A549 (cell line): ENCODE measurements around the gene MCM7. TPM values are rescaled to one million over a fixed set of nuclear protein-coding genes. Genes with fewer than 3 reads are reported as not detected.
A peak's percentile ranks its signal among the peaks of the same experiment; 100 is the strongest.

Experiments
- ATAC-seq, 2 experiments: fragments of 200-7000 bp in 1 of 2; fragments of >200 bp in 1 of 2; cut with Nextera tagmentation in 1 of 2; cut with Tn5 transposase in 1 of 2; 3 replicates each; pipeline versions ENCODE4 v1.8.0 to v1.9.1; 2018 to 2020; ENCODE audit warnings: mild to moderate bottlenecking in 1 of 2, moderate library complexity in 1 of 2
- CTCF ChIA-PET: fragments of 300-600 bp; sonication (Branson Sonifier 250); formaldehyde crosslinking; extraction: SDS; loops from one replicate; lab custom pipeline; 2021; ENCODE audit warnings: antibody characterized with exemption, inconsistent platforms; lab: Yijun Ruan, JAX
- POLR2A ChIA-PET: fragments of 350-600 bp; formaldehyde crosslinking; extraction: SDS; loops from one replicate; lab custom pipeline; 2021; ENCODE audit warnings: antibody characterized with exemption, inconsistent platforms; lab: Yijun Ruan, JAX
- DNase-seq, 2 experiments: peaks; one replicate each; pipeline versions ENCODE4 v3.0.0 to v3.0.0-alpha.2; 2011 to 2016; ENCODE audit warnings: low read depth in 1 of 2, low spot score in 1 of 2
- FAIRE-seq: peaks from 2 replicates; lab custom pipeline; 2011; peaks lifted over from hg19 to GRCh38; lab: Jason Lieb, UNC
- H3K27ac ChIP-seq, 2 experiments: fragments of >200 bp; sonication (Bioruptor Twin); formaldehyde crosslinking; 3 replicates each; pipeline ENCODE4 v1.5.1; 2016 to 2017
- H3K4me1 ChIP-seq: fragments of >200 bp; sonication (Bioruptor Twin); formaldehyde crosslinking; 3 replicates; pipeline ENCODE4 v1.6.1; 2016
- H3K4me2 ChIP-seq: fragments of >200 bp; sonication (Bioruptor Twin); formaldehyde crosslinking; 3 replicates; pipeline ENCODE4 v1.6.1; 2016
- H3K4me3 ChIP-seq: fragments of >200 bp; sonication (Bioruptor Twin); formaldehyde crosslinking; 3 replicates; pipeline ENCODE4 v1.5.1; 2016
- H3K9me3 ChIP-seq: fragments of >200 bp; sonication (Bioruptor Twin); formaldehyde crosslinking; 3 replicates; pipeline ENCODE4 v1.6.1; 2016
- CBX2 ChIP-seq: fragments of 200-600 bp; sonication (generic); IDR thresholded peaks from 2 replicates; pipeline ENCODE4 v1.6.1; 2016; ENCODE audit warnings: low read depth, mild to moderate bottlenecking, borderline replicate concordance
- CBX8 ChIP-seq: fragments of 200-600 bp; sonication (generic); IDR thresholded peaks from 2 replicates; pipeline ENCODE4 v1.6.1; 2016
- CEBPB ChIP-seq, 2 experiments: fragments of >200 bp in 1 of 2; sonication (Bioruptor Twin) in 1 of 2; formaldehyde crosslinking in 1 of 2; IDR thresholded peaks; 2 replicates each; pipeline ENCODE4 v1.6.1; 2012 to 2016
- CHD2 ChIP-seq: fragments of 150-350 bp; IDR thresholded peaks from 2 replicates; pipeline ENCODE4 v1.6.1; 2014; ENCODE audit warnings: low read length; ENCODE audit not compliant: partially characterized antibody
- EHMT2 ChIP-seq: fragments of 200-600 bp; sonication (generic); IDR thresholded peaks from 2 replicates; pipeline ENCODE4 v1.6.1; 2016; ENCODE audit warnings: antibody characterized with exemption, low read depth, mild to moderate bottlenecking, moderate library complexity
- EP300 ChIP-seq, 2 experiments: fragments of >200 bp; sonication (Bioruptor Twin); formaldehyde crosslinking; IDR thresholded peaks; 2 replicates in 1 of 2; 3 replicates in 1 of 2; pipeline ENCODE4 v1.6.1; 2016 to 2017
- ESRRA ChIP-seq: fragments of 150-350 bp; IDR thresholded peaks from 2 replicates; pipeline ENCODE4 v1.6.1; 2014; ENCODE audit warnings: mild to moderate bottlenecking, low read length, borderline replicate concordance
- FOSL2 ChIP-seq, 2 experiments: fragments of 450-650 bp in 1 of 2; fragments of >200 bp in 1 of 2; sonication (Bioruptor Twin) in 1 of 2; formaldehyde crosslinking; IDR thresholded peaks; 2 replicates each; pipeline versions ENCODE4 v1.5.0 to v1.6.1; 2016 to 2020; ENCODE audit warnings: mild to moderate bottlenecking in 1 of 2, moderate library complexity in 1 of 2
- HDAC2 ChIP-seq: fragments of 200-600 bp; sonication (generic); IDR thresholded peaks from 2 replicates; pipeline ENCODE4 v1.6.1; 2016
- HMGXB4 ChIP-seq: fragments of 250-450 bp; sonication (Bioruptor Pico); IDR thresholded peaks from 2 replicates; pipeline ENCODE4 v1.5.0; 2021; ENCODE audit warnings: mild to moderate bottlenecking, moderate library complexity, borderline replicate concordance
- HOXB5 ChIP-seq: fragments of 250-450 bp; sonication (Bioruptor Pico); IDR thresholded peaks from 2 replicates; pipeline ENCODE4 v1.5.0; 2020; ENCODE audit warnings: mild to moderate bottlenecking, moderate library complexity
- JUNB ChIP-seq: fragments of >200 bp; sonication (Bioruptor Twin); formaldehyde crosslinking; IDR thresholded peaks from 2 replicates; pipeline ENCODE4 v1.6.1; 2016
- NPAS2 ChIP-seq: fragments of 250-450 bp; sonication (Bioruptor Pico); IDR thresholded peaks from 2 replicates; pipeline ENCODE4 v1.8.0; 2022; ENCODE audit warnings: mild to moderate bottlenecking, moderate library complexity, borderline replicate concordance
- PBX3 ChIP-seq: IDR thresholded peaks from 2 replicates; pipeline ENCODE4 v1.6.1; 2012
- POLR2AphosphoS2 ChIP-seq: conservative IDR thresholded peaks from 2 replicates; pipeline ENCODE4 v1.6.1; 2012; ENCODE audit warnings: low read length, improper control_type of control experiment, inconsistent platforms
- RFX5 ChIP-seq: fragments of 450-650 bp; IDR thresholded peaks from 2 replicates; pipeline ENCODE4 v1.7.1; 2014; ENCODE audit warnings: antibody characterized with exemption, mild to moderate bottlenecking, moderate library complexity
- ZC3H11A ChIP-seq: fragments of 450-650 bp; IDR thresholded peaks from 2 replicates; pipeline ENCODE4 v1.6.1; 2014; ENCODE audit warnings: antibody characterized with exemption, mild to moderate bottlenecking
- WGBS: methylation state at CpG from one replicate; pipeline ENCODE4 v1.1.6; 2017; ENCODE audit errors: missing lambda C conversion rate; 5-methylcytosine and 5-hydroxymethylcytosine counted together
- polyA plus RNA-seq, 4 experiments: library from polyadenylated mRNA; depleted of rRNA in 3 of 4; stranded (reverse); fragments of >200 nt; fragmentation: RNase III in 1 of 4; extraction: RNeasy Plus Mini Kit Qiagen cat#74134 plus additional on column Dnase treatment in 1 of 4; gene quantifications; 2 replicates in 3 of 4; 3 replicates in 1 of 4; pipeline ENCODE4 v1.2.3, GENCODE V29; 2011 to 2017

The MCM7 gene
- polyA plus RNA-seq, 2 of the 4 experiments (the other 2 are of a cell fraction) = 145 to 287 TPM

GRCh38 chr7:100100420-100101015 lies 679 bp downstream of the MCM7 start (continued):
- no peak for TF ChIP-seq NPAS2 (CRISPR knock-in tag)

GRCh38 chr7:100099452-100099851 lies 1.7 kb downstream of the MCM7 start:
- Histone ChIP-seq H3K4me3 (peak overlapping the region; percentile 98), H3K9me3 (no peaks in the 10 kb centered on the region), H3K27ac (peak overlapping the region; percentile 94 to 100; a peak in 5 of 6 replicates), H3K4me2 (peak overlapping the region; percentile 85), H3K4me1 (peaks cover 18% of the 10 kb centered on the region)
- WGBS = 86% methylated on average over 12 of the region's 12 CpGs
- no peak for ATAC-seq
- no peak for FAIRE-seq
- CTCF ChIA-PET = interaction anchor here (0.6 to 3.9 kb wide), 3 partner anchors 24 to 47 kb away, joined by 3 to 33 read pairs (median 4); no protein-coding TSS in a partner anchor
- POLR2A ChIA-PET = no interaction called here
- DNase-seq = no peak
- TF ChIP-seq HOXB5 (CRISPR knock-in tag) = no peak
- no peak for TF ChIP-seq NPAS2 (CRISPR knock-in tag)
- no peak for TF ChIP-seq HMGXB4 (CRISPR knock-in tag)
- TF ChIP-seq EHMT2 = no peak
- no peak for TF ChIP-seq POLR2AphosphoS2
- TF ChIP-seq CEBPB (IDR thresholded peaks at IDR 0.05) = no peak
- TF ChIP-seq ESRRA = no peak
- no peak for TF ChIP-seq EP300 (IDR thresholded peaks at IDR 0.05)
- TF ChIP-seq ZC3H11A = no peak
- TF ChIP-seq FOSL2 (IDR thresholded peaks at IDR 0.05) = no peak
- TF ChIP-seq FOSL2 (CRISPR knock-in tag; IDR thresholded peaks at IDR 0.05) = no peak
- no peak for TF ChIP-seq CBX8
- TF ChIP-seq HDAC2 = no peak

- no peak for DNase-seq
- POLR2A ChIA-PET = no interaction called here
- no peak for FAIRE-seq
- H3K4me3 ChIP-seq = no peak overlapping the region
- CTCF ChIA-PET = interaction anchor here (3.9 kb wide), 1 partner anchor 32 kb away, joined by 33 read pairs; no protein-coding TSS in a partner anchor
- H3K4me1 ChIP-seq = peaks cover 18% of the 10 kb centered on the region
- 92% methylated on average over 10 of the region's 10 CpGs for WGBS
- no peaks in the 10 kb centered on the region for H3K9me3 ChIP-seq
- TF ChIP-seq POLR2AphosphoS2 (0 out of 2 replicates have a peak, but pooled peaks have one; percentile 31), PBX3 (no peak)
- H3K4me2 ChIP-seq = peak overlapping the region; percentile 85
- H3K27ac ChIP-seq = no peak overlapping the region
- ATAC-seq = no peak
Observed at GRCh38 chr7:100098913-100099312, 2.3 kb downstream of the MCM7 start.

- peaks cover 10% of the 10 kb centered on the region; the same call in 2 of the 3 replicates for H3K4me1 ChIP-seq
- ChIA-PET CTCF (interaction anchor here (1.7 kb wide), 1 partner anchor 13 kb away, joined by 6 read pairs; no protein-coding TSS in a partner anchor), POLR2A (interaction anchor here (0.7 kb wide), 1 partner anchor 37 kb away, joined by 3 read pairs; no protein-coding TSS in a partner anchor)
- H3K27ac ChIP-seq = no peak overlapping the region
- H3K4me2 ChIP-seq = no peak overlapping the region
- FAIRE-seq (no peak), DNase-seq (no peak), ATAC-seq (no peak)
- no peak overlapping the region for H3K4me3 ChIP-seq
- 95% methylated on average over 17 of the region's 17 CpGs for WGBS
- no peaks in the 10 kb centered on the region for H3K9me3 ChIP-seq
- TF ChIP-seq CBX2 (no peak), RFX5 (no peak), FOSL2 (IDR thresholded peaks at IDR 0.05) (no peak), FOSL2 (CRISPR knock-in tag; IDR thresholded peaks at IDR 0.05) (no peak), POLR2AphosphoS2 (no peak), CHD2 (no peak), JUNB (no peak), NPAS2 (CRISPR knock-in tag) (no peak)
- TF ChIP-seq, all 56 proteins: peak for 0
Observed at GRCh38 chr7:100095704-100096103, 5.5 kb downstream of the MCM7 start.
